NCI-H1048 (cell line): ENCODE measurements around the gene RLIM.

Experiments
- DNase-seq: peaks from one replicate; lab custom pipeline; 2025; lab: John Stamatoyannopoulos, UW

The RLIM gene

GRCh38 chrX:74536152-74536831, 78.1 kb downstream of the RLIM start:
- no peak for DNase-seq

GRCh38 chrX:74535408-74536151, 78.8 kb downstream of the RLIM start:
- DNase-seq: no peak
